ENCODE results near the gene SNRPF. TPM values are rescaled to one million over a fixed set of nuclear protein-coding genes. Genes with fewer than 3 reads are reported as not detected.

SNRPF gene
- total RNA-seq, 4 donors from 2014 or later: 3.8 to 13.9 (median 4.1) TPM

GRCh38 chr12:95882080-95882479, 23.3 kb downstream of the SNRPF start:
- TF ChIP-seq, protein P1, sequence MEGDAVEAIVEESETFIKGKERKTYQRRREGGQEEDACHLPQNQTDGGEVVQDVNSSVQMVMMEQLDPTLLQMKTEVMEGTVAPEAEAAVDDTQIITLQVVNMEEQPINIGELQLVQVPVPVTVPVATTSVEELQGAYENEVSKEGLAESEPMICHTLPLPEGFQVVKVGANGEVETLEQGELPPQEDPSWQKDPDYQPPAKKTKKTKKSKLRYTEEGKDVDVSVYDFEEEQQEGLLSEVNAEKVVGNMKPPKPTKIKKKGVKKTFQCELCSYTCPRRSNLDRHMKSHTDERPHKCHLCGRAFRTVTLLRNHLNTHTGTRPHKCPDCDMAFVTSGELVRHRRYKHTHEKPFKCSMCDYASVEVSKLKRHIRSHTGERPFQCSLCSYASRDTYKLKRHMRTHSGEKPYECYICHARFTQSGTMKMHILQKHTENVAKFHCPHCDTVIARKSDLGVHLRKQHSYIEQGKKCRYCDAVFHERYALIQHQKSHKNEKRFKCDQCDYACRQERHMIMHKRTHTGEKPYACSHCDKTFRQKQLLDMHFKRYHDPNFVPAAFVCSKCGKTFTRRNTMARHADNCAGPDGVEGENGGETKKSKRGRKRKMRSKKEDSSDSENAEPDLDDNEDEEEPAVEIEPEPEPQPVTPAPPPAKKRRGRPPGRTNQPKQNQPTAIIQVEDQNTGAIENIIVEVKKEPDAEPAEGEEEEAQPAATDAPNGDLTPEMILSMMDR (IDR thresholded peaks at IDR 0.05; ENCODE audit: low read depth): no peak

DNA sequence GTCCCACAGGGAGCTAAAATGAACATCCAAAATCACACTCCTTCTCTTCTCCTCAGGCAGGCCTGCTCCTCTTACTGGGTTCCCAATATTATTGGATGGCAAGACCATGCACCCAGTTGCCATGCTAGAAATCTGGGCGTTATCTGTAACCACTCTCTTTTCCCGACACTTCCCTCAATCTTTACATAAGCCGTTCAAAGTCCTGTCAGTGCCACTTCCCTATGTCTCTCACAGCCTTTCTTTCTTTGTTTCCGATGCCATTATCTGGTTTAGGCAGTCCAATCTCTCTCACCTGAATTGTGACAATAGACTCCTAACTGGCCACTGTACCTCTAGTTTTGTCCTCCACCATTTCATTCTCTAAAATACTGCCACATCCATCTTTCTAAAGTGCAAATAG, 24.1 kb downstream of the SNRPF start:
- TF ChIP-seq, protein P1 (IDR thresholded peaks at IDR 0.05; ENCODE audit: low read depth): no peak

DNA sequence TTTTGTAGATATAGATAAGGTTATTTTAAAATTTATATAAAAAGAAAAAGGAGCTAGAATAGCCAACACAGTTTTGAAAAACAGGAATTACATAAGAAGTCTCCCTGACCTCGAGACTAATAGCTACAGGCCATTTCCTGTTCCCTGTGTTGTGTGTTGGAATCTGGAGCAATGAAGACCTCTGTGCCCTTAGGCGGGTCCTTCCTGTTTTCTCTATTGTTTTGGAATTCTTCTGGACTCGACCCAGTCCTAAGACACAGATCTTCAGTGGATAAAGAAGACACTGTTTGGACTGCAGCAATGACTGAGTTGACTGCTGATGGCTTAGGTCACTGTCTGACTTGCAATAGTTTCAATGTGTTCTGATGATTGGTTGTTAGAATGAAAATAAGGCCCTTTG, 26.2 kb downstream of the SNRPF start:
- TF ChIP-seq, protein P1 (IDR thresholded peaks at IDR 0.05; ENCODE audit: low read depth): no peak

DNA sequence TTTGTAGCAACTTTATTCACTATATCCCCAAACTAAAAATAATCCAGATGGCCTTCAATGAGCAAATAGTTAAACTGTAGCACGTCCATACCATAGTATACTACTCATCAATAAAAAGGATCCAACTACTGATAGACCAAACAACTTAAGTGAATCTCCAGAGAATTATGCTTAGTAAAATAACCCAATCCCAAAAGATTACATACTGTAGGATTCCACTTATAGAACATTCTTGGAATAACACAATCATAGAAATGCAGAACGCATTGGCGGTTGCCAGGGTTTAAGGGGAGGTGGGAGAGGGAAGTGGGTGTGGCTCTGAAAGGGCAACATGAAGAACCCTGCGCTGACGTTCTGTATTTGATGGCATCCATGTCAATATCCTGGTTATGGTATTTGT, 28.6 kb downstream of the SNRPF start:
- TF ChIP-seq, protein P1 (IDR thresholded peaks at IDR 0.05; ENCODE audit: low read depth): no peak

- TF ChIP-seq, protein P1 (IDR thresholded peaks at IDR 0.05; ENCODE audit: low read depth): no peak
These were observed 32.2 kb downstream of the SNRPF start for GRCh38 chr12:95890958-95891357.

- TF ChIP-seq, protein P1 (IDR thresholded peaks at IDR 0.05; ENCODE audit: low read depth): no peak
These were observed 38.1 kb downstream of the SNRPF start for GRCh38 chr12:95896846-95897245.

DNA sequence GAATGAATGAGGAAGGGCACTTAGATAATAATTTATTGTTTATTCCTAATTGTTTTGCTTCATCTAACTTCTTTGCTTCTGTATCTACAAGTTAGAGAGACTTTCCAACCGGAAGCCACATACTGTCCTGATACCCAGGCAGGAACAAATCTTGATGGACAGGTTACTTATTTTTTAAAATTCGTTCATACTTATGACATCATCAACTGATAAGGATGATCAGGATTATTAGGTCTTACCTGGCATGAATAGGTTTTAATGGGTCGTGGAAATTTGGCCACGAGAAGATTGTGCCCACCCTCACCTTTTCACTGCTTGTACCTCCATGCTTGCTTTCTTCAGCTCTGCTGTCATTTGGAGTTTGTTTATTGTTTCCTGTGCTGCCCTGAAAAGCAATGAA, 39.3 kb downstream of the SNRPF start:
- TF ChIP-seq, protein P1 (IDR thresholded peaks at IDR 0.05; ENCODE audit: low read depth): no peak

All from subcutaneous adipose tissue (tissue), 4 donors.